Karpas-422 (cell line): ENCODE data around the gene NFIA. TPM values are rescaled to one million over a fixed set of nuclear protein-coding genes. Genes with fewer than 3 reads are reported as not detected.

Experiments
- DNase-seq: peaks from one replicate; pipeline ENCODE4 v3.0.0-alpha.2; 2015
- H2AFZ ChIP-seq: fragments of 200-600 bp; sonication (generic); 2 replicates; pipeline ENCODE4 v1.6.1; 2014; ENCODE audit warnings: antibody characterized with exemption, low read length, mixed read lengths
- H3K27ac ChIP-seq: fragments of 200-600 bp; sonication (generic); 2 replicates; pipeline ENCODE4 v1.5.1; 2014; ENCODE audit warnings: mild to moderate bottlenecking, low read length, moderate library complexity
- H3K27me3 ChIP-seq: fragments of 200-600 bp; sonication (generic); 2 replicates; pipeline ENCODE4 v1.6.1; 2014; ENCODE audit warnings: low read length, mixed read lengths
- H3K36me3 ChIP-seq: fragments of 200-600 bp; sonication (generic); 2 replicates; pipeline ENCODE4 v1.6.1; 2014; ENCODE audit warnings: low read length, mixed read lengths; ENCODE audit not compliant: insufficient read depth
- H3K4me1 ChIP-seq: fragments of 200-600 bp; sonication (generic); 2 replicates; pipeline ENCODE4 v1.6.1; 2014; ENCODE audit warnings: mild to moderate bottlenecking, low read length, mixed read lengths
- H3K4me2 ChIP-seq: fragments of 200-600 bp; sonication (generic); 2 replicates; pipeline ENCODE4 v1.6.1; 2014; ENCODE audit warnings: low read length, low read depth, mild to moderate bottlenecking; ENCODE audit not compliant: poor library complexity, severe bottlenecking
- H3K4me3 ChIP-seq: fragments of 200-600 bp; sonication (generic); 2 replicates; pipeline ENCODE4 v1.5.1; 2014; ENCODE audit warnings: mild to moderate bottlenecking, antibody characterized with exemption, low read length, mixed read lengths
- H3K79me2 ChIP-seq: fragments of 200-600 bp; sonication (generic); 2 replicates; pipeline ENCODE4 v1.6.1; 2014; ENCODE audit warnings: mild to moderate bottlenecking, low read length, mixed read lengths
- H3K9ac ChIP-seq: fragments of 200-600 bp; sonication (generic); 2 replicates; pipeline ENCODE4 v1.6.0; 2014; ENCODE audit warnings: low read length
- H3K9me2 ChIP-seq: fragments of 200-600 bp; sonication (generic), shearing (Covaris generic); replicated peaks from 2 replicates; pipeline ENCODE4 v1.6.0; 2014; ENCODE audit warnings: mild to moderate bottlenecking, low read length, moderate library complexity; ENCODE audit not compliant: insufficient read depth
- H3K9me3 ChIP-seq: fragments of 300-700, 200-600 bp; sonication (generic); 2 replicates; pipeline ENCODE4 v1.6.1; 2014; ENCODE audit warnings: low read length, mixed read lengths
- H4K20me1 ChIP-seq: fragments of 200-600 bp; sonication (generic); 2 replicates; pipeline ENCODE4 v1.6.1; 2014; ENCODE audit warnings: mild to moderate bottlenecking, antibody characterized with exemption, low read length, low read depth; ENCODE audit not compliant: insufficient read depth
- total RNA-seq: library from RNA; depleted of rRNA; stranded (reverse); fragments of >200 nt; shearing (Covaris generic); gene quantifications from 2 replicates; pipeline ENCODE4 v1.2.3, GENCODE V29; 2014; ENCODE audit warnings: low replicate concordance

Gene NFIA
- total RNA-seq, 1 experiment from 2014 or later, result 38.3 TPM

- Histone ChIP-seq H3K4me3 (no peak overlapping the region), H3K27ac (no peak overlapping the region), H3K79me2 (no peaks in the 10 kb centered on the region), H3K9ac (no peak overlapping the region), H3K27me3 (no peaks in the 10 kb centered on the region; the same call in 1 of the 2 replicates), H3K9me3 (no peaks in the 10 kb centered on the region), H2AFZ (no peak overlapping the region), H3K4me2 (no peak overlapping the region), H4K20me1 (peaks cover 16% of the 10 kb centered on the region), H3K4me1 (no peaks in the 10 kb centered on the region), H3K36me3 (no peaks in the 10 kb centered on the region), H3K9me2 (no peaks in the 10 kb centered on the region)
- no peak for DNase-seq
Measured at GRCh38 chr1:61289232-61290098, 207.1 kb downstream of the NFIA start.

DNA sequence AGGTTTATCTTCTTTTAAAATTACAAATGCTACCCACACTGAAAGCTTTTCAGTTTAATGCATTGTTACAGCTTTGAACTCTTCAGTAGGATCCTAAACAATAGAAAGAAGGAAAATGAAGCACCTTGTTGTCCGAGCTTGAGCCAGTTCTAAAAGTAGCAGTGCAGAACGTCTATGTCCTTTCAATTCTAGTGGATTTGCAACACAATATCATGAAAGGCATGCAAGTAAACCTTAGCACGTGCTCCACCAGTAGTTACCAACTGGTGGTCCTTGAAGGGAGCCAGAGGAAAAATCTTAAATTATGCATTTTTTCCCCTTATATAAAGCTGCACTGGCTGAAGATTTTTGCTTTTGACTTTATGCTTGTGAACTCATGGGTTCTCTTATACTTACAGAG, 208.2 kb downstream of the NFIA start:
- Histone ChIP-seq H3K36me3 (no peaks in the 10 kb centered on the region), H3K9me2 (no peaks in the 10 kb centered on the region), H3K9me3 (no peaks in the 10 kb centered on the region), H4K20me1 (peaks cover 27% of the 10 kb centered on the region), H2AFZ (no peak overlapping the region), H3K4me3 (no peak overlapping the region), H3K79me2 (no peaks in the 10 kb centered on the region), H3K27me3 (no peaks in the 10 kb centered on the region; the same call in 1 of the 2 replicates), H3K4me2 (no peak overlapping the region), H3K9ac (no peak overlapping the region), H3K27ac (no peak overlapping the region), H3K4me1 (no peaks in the 10 kb centered on the region)
- DNase-seq, result no peak

- no peaks in the 10 kb centered on the region for H3K9me3 ChIP-seq
- no peak for DNase-seq
- H3K9ac ChIP-seq, result no peak overlapping the region
- no peak overlapping the region for H3K27ac ChIP-seq
- no peaks in the 10 kb centered on the region for H3K79me2 ChIP-seq
- no peaks in the 10 kb centered on the region for H3K9me2 ChIP-seq
- no peak overlapping the region for H3K4me3 ChIP-seq
- H3K27me3 ChIP-seq, result no peaks in the 10 kb centered on the region; the same call in 1 of the 2 replicates
- peaks cover 30% of the 10 kb centered on the region for H4K20me1 ChIP-seq
- H3K36me3 ChIP-seq, result no peaks in the 10 kb centered on the region
- H3K4me1 ChIP-seq, result no peaks in the 10 kb centered on the region
- no peak overlapping the region for H2AFZ ChIP-seq
- H3K4me2 ChIP-seq, result no peak overlapping the region
Measured at GRCh38 chr1:61293197-61293596, 210.8 kb downstream of the NFIA start.

- no peaks in the 10 kb centered on the region for H3K9me3 ChIP-seq
- H3K36me3 ChIP-seq, result no peaks in the 10 kb centered on the region
- peaks cover 27% of the 10 kb centered on the region for H4K20me1 ChIP-seq
- no peak overlapping the region for H3K27ac ChIP-seq
- H2AFZ ChIP-seq, result no peak overlapping the region
- DNase-seq, result no peak
- no peaks in the 10 kb centered on the region for H3K9me2 ChIP-seq
- no peak overlapping the region for H3K4me2 ChIP-seq
- no peaks in the 10 kb centered on the region for H3K4me1 ChIP-seq
- no peak overlapping the region for H3K9ac ChIP-seq
- H3K4me3 ChIP-seq, result no peak overlapping the region
- H3K27me3 ChIP-seq, result no peaks in the 10 kb centered on the region; the same call in 1 of the 2 replicates
- H3K79me2 ChIP-seq, result no peaks in the 10 kb centered on the region
Measured at GRCh38 chr1:61293986-61294504, 211.7 kb downstream of the NFIA start.

DNA sequence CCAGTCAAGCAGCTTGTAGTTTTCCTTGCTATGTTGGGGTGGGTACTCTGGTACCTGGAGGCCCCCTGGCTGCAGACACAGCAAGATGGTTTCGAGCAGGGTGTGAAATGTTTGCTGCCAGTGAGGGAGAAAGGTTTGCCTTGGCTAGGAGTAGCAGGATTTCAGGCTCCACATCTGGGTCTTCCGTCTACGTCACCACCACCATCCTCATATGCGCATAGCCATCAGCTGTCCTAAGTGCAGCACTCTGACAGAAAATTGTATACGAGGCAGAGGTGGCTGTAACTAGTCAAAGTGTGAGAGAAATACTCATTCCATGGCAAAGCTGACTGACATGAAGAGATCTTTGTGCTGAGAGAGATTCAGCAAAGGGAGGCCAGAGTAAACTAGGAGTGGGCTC, 212.6 kb downstream of the NFIA start:
- Histone ChIP-seq H3K4me2 (no peak overlapping the region), H3K79me2 (no peaks in the 10 kb centered on the region), H3K9me3 (no peaks in the 10 kb centered on the region), H3K4me1 (no peaks in the 10 kb centered on the region), H3K9ac (no peak overlapping the region), H3K4me3 (no peak overlapping the region), H3K9me2 (no peaks in the 10 kb centered on the region), H3K27ac (no peak overlapping the region), H4K20me1 (peaks cover 24% of the 10 kb centered on the region), H2AFZ (no peak overlapping the region), H3K36me3 (no peaks in the 10 kb centered on the region), H3K27me3 (no peaks in the 10 kb centered on the region; the same call in 1 of the 2 replicates)
- DNase-seq, result no peak

DNA sequence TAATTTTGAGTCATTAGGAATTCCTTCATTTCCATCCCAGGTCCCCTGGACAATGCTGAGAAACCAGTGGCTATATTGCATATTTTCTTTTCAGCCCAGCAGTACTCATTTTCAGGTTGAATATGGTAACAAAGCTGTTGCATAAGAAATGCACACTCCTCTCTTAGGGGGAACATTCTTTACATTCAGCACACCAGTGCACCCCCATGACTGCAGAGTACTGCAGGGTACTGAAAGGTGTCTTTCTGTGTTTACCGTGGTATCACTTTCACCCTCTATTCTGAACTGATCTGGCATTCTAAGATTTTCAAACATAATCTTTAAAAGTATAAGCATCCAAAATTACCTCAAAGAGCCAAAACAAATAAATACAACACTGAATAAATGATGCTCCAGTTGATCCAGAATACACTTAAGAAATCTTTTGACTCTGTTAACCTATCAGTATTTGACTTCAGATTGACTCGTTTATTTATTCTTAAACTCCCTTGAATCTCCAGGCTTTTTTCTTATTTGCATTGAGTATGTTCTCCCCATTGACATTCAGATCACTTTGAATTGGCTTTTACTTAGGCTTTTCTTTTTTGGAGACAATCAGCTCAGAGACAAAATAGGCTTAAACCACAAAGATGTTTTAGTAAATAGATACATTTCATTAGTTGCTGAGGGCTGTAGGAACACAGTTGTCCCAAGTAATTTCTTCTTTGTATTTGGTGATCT, 213.6 kb downstream of the NFIA start:
- no peaks in the 10 kb centered on the region for H3K36me3 ChIP-seq
- no peaks in the 10 kb centered on the region for H3K4me1 ChIP-seq
- no peak overlapping the region for H3K4me2 ChIP-seq
- no peak overlapping the region for H3K27ac ChIP-seq
- no peaks in the 10 kb centered on the region; the same call in 1 of the 2 replicates for H3K27me3 ChIP-seq
- no peaks in the 10 kb centered on the region for H3K9me2 ChIP-seq
- no peaks in the 10 kb centered on the region for H3K9me3 ChIP-seq
- H3K79me2 ChIP-seq, result no peaks in the 10 kb centered on the region
- DNase-seq, result no peak
- H3K9ac ChIP-seq, result no peak overlapping the region
- peaks cover 24% of the 10 kb centered on the region for H4K20me1 ChIP-seq
- no peak overlapping the region for H2AFZ ChIP-seq
- H3K4me3 ChIP-seq, result no peak overlapping the region

DNA sequence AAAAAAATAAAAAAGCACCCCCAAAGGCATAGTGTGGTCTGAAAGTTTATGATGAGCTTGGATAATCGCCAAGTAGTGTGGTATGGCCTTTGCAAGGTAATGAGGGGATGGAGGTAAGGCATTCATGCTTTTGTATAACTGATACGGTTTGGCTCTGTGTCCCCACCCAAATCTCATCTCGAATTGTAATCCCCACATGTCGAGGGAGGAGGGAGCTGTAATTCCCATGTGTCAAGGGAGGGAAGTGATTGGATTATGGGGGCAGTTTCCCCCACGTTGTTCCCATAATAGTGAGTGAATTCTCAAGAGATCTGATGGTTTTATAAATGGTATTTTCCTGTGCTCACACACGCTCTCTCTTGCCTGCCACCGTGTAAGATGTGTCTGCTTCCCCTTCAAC, 215.5 kb downstream of the NFIA start:
- Histone ChIP-seq H2AFZ (no peak overlapping the region), H3K9me3 (no peaks in the 10 kb centered on the region), H3K27me3 (no peaks in the 10 kb centered on the region; the same call in 1 of the 2 replicates), H3K27ac (no peak overlapping the region), H3K4me3 (no peak overlapping the region), H3K9ac (no peak overlapping the region), H4K20me1 (peaks cover 36% of the 10 kb centered on the region), H3K36me3 (no peaks in the 10 kb centered on the region), H3K79me2 (no peaks in the 10 kb centered on the region), H3K4me2 (no peak overlapping the region), H3K4me1 (no peaks in the 10 kb centered on the region), H3K9me2 (no peaks in the 10 kb centered on the region)
- DNase-seq, result no peak

- Histone ChIP-seq H3K79me2 (no peaks in the 10 kb centered on the region), H3K27ac (no peak overlapping the region), H3K27me3 (no peaks in the 10 kb centered on the region), H2AFZ (no peak overlapping the region), H3K4me2 (no peak overlapping the region), H3K9ac (no peak overlapping the region), H3K36me3 (no peaks in the 10 kb centered on the region), H3K4me1 (no peaks in the 10 kb centered on the region), H4K20me1 (peaks cover 30% of the 10 kb centered on the region), H3K4me3 (no peak overlapping the region), H3K9me3 (no peaks in the 10 kb centered on the region), H3K9me2 (no peaks in the 10 kb centered on the region)
- DNase-seq, result no peak
Measured at GRCh38 chr1:61299463-61299862, 217.1 kb downstream of the NFIA start.
